Omental fat pad (tissue), 4 donors: ENCODE measurements around the gene BRD8. TPM values are rescaled to one million over a fixed set of nuclear protein-coding genes. Genes with fewer than 3 reads are reported as not detected.

Experiments
- ATAC-seq: fragments of 150-250 bp; one replicate; pipeline ENCODE4 v1.9.1; 2016; ENCODE audit warnings: mild to moderate bottlenecking, moderate library complexity; ENCODE audit not compliant: low FRiP score
- DNase-seq: peaks from one replicate; pipeline ENCODE4 v3.0.0-alpha.2; 2019; ENCODE audit warnings: low spot score
- total RNA-seq, 4 donors: library from RNA; depleted of rRNA; stranded (reverse); fragments of >200 nt; gene quantifications; one replicate each; pipeline ENCODE4 v1.1.0, GENCODE V29; 2016
- TF ChIP-seq, protein P1 (sequence below), 3 donors: fragments of 450-650 bp; IDR thresholded peaks; one replicate each; pipeline ENCODE4 v1.5.1; 2016 to 2017; ENCODE audit warnings: antibody characterized with exemption in 3 of 3, mild to moderate bottlenecking in 3 of 3, moderate library complexity in 2 of 3

The BRD8 gene
- total RNA-seq, 4 donors from 2014 or later: 25.0 to 49.2 (median 29.0) TPM

DNA sequence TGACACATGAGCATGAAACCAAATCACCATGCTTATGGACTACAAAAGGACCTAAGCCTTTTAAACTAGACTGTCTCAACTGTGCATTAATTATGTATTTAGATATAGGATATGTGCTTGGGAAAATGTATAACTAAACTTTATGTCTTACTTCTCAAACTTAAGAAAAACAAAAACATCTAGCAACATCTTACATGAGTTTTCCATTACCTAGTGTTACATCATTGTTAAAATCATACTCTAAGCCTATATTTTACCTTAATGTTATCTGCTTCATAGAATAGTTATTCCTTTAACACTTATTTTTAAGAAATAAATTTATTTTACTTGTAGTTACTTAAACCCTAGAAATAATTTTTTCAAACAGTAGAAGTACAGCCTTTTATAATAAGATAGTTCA, 63.2 kb downstream of the BRD8 start:
- DNase-seq (no peak), ATAC-seq (no peak)
- TF ChIP-seq, protein P1, sequence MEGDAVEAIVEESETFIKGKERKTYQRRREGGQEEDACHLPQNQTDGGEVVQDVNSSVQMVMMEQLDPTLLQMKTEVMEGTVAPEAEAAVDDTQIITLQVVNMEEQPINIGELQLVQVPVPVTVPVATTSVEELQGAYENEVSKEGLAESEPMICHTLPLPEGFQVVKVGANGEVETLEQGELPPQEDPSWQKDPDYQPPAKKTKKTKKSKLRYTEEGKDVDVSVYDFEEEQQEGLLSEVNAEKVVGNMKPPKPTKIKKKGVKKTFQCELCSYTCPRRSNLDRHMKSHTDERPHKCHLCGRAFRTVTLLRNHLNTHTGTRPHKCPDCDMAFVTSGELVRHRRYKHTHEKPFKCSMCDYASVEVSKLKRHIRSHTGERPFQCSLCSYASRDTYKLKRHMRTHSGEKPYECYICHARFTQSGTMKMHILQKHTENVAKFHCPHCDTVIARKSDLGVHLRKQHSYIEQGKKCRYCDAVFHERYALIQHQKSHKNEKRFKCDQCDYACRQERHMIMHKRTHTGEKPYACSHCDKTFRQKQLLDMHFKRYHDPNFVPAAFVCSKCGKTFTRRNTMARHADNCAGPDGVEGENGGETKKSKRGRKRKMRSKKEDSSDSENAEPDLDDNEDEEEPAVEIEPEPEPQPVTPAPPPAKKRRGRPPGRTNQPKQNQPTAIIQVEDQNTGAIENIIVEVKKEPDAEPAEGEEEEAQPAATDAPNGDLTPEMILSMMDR (IDR thresholded peaks at IDR 0.05): no peak

DNA sequence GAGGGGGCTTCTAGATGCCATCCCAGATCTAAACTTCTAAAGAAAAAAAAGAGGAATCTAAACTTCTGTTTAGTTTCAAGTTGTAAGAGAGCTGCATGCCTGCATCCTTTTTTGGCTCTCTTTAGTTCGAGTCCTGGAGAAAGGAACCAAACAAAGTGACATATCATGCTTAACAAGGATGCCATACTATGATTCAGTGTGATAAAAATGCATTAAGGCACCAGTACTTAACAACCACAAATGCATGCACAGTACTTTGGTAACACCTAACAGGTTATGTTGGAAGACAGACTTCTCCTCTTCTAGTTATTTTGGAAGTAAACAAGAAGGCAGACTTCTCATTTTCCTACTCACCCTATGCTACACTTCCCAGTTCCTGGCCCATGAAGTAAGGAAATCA, 66.5 kb downstream of the BRD8 start:
- TF ChIP-seq, protein P1 (IDR thresholded peaks at IDR 0.05): no peak
- DNase-seq: no peak
- ATAC-seq: no peak

DNA sequence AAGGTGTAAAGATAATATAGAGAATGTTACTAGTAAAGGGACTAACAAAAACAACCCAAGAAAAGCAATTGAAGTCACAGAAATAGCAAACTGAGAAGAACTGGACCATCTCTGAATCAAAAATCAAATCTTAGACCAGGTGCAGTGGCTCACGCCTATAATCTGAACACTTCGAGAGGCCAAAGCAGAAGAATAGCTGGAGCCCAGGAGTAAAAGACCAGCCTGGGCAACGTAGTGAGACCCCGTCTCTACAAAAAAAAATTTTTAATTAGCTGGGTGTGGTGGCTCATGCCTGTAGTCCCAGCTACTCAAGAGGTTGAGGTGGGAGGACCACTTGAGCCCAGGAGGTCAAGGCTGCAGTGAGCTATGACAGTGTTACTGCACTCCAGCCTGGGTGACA, 67.2 kb downstream of the BRD8 start:
- no peak for ATAC-seq
- TF ChIP-seq, protein P1 (IDR thresholded peaks at IDR 0.05): no peak
- no peak for DNase-seq

DNA sequence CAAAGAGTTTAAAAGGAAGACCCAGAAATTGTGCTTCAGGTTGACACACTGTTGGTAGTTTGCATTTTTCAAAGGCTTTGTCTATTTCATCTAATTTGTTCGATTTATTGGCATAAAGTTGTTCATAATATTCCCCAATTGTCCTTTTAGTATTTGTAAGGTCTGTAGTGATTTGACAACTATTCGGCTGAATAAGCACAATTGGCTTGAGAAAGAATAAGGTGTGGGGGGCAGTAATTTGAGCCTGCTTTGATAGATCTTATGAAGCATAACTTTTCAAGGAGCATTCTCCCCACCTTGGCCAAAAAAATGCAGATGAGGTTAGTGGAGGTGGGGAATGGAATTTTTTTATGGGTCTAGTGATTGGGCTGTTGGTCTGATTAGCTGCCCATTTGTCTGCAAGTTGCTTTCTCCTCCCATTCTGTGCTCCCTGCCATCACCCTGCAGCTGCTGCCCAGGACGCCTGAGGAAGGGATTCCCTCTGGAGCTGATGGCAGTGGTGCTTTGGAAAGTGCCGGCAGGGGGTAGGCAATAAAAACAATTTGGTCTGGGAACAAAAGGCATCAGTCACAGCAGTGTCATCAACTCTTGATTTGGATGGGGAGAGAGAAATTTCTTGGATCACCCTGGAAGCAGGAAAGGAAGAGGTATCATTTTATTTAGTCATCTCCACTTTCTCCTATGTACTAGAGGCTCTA, 68.0 kb downstream of the BRD8 start:
- TF ChIP-seq, protein P1 (IDR thresholded peaks at IDR 0.05): no peak
- ATAC-seq: no peak
- no peak for DNase-seq

DNA sequence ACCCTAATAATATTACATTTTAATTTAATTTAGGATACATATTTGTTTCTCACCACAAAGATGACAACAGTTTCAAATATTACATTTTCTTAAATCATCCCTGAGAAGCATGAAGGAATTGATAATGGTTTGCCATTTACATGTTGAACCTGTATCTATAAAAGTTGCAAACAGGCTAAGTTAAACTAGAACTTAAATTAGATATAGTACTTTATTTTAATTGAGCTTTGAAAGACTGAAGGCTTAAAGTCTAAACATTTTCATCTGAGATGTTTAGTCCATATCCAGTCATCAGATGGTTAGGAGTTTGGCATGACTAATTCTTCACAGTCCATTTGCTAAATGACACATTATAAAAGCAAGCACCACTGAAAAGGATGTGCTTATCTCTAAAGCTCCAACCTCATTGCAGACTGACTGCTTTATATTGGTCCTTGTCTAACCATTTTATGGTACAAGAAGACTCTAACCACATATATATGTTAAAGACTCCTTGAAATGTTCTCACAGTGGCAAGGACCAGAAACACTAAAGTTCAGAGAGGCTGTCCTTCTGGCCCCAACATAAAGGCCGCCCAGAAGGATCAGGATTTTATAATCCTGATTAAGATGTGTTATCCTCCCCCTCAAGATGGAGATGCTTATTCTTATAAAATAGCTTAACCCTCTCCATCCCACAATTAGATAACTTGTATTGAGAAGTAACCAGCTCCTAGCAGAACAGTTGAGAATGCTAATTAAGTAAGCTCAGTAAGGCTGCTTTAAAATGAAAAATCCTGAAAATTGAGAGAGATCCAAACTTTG, 68.8 kb downstream of the BRD8 start:
- ATAC-seq (no peak), DNase-seq (no peak)
- TF ChIP-seq, protein P1 (IDR thresholded peaks at IDR 0.05): no peak

DNA sequence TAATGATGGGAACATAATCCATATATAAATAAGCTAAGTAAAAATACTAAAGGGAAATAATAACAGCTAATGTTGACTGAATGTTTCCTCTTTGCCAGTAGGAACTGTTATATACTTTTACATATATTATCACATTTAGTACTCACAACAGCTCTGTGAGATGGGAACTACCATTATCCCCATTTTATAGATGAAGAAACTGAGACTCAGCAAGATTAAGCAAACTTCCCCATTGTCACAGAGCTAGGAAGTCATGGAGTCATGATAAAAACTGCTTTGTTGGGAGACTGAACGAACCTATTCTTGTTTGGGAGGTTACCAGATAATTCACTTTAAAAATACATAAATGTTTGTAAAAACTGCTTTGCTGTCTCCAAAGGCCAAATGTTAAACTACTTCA, 71.2 kb downstream of the BRD8 start:
- DNase-seq (no peak), ATAC-seq (no peak)
- TF ChIP-seq, protein P1 (IDR thresholded peaks at IDR 0.05): no peak

DNA sequence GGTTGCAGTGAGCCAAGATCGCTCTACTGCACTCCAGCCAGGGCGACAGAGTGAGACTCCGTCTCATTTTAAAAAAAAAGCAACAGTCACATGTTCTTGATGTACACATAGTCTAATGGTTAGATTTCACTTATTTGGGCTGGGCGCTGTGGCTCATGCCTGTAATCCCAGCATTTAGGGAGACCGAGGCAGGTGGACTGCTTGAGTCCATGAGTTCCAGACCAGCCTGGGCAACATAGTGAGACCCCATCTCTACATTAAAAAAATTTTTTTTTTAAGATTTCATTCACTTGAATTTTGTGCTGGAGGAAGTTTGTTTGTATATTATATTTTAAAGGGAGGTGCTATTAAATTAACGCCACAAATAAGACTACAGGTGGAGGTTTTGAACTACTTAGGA, 72.7 kb downstream of the BRD8 start:
- DNase-seq (no peak), ATAC-seq (no peak)
- TF ChIP-seq, protein P1 (IDR thresholded peaks at IDR 0.05): no peak
